Stomach (tissue), 9 donors: ENCODE measurements around the gene SPATA32. TPM values are rescaled to one million over a fixed set of nuclear protein-coding genes. Genes with fewer than 3 reads are reported as not detected.

Experiments
- DNase-seq, 2 donors: peaks; one replicate each; pipeline versions ENCODE4 v3.0.0 to v3.0.0-alpha.2; 2013 to 2019
- H3K27ac ChIP-seq, 5 donors: fragments of 200-600 bp in 4 of 5; sonication (generic) in 4 of 5; one replicate each; pipeline ENCODE4 v1.5.1; 2013 to 2019; ENCODE audit warnings: mild to moderate bottlenecking in 1 of 5, moderate library complexity in 1 of 5
- H3K27me3 ChIP-seq, 3 donors: fragments of 200-600 bp; sonication (generic); one replicate each; pipeline ENCODE4 v1.5.1; 2017 to 2019; ENCODE audit warnings: mixed run types in 1 of 3
- H3K36me3 ChIP-seq, 4 donors: fragments of 200-600 bp; sonication (generic); 1 replicate in 3 of 4; 2 replicates in 1 of 4; pipeline ENCODE4 v1.5.1; 2016 to 2019
- H3K4me1 ChIP-seq, 4 donors: fragments of 200-600 bp; sonication (generic); one replicate each; pipeline ENCODE4 v1.5.1; 2016 to 2019
- H3K4me3 ChIP-seq, 4 donors: fragments of 200-600 bp; sonication (generic) in 3 of 4; one replicate each; pipeline ENCODE4 v1.5.1; 2016 to 2019; ENCODE audit warnings: mild to moderate bottlenecking in 1 of 4
- H3K9me3 ChIP-seq, 4 donors: fragments of 200-600 bp; sonication (generic); one replicate each; pipeline ENCODE4 v1.5.1; 2016 to 2019
- EP300 ChIP-seq: sonication (generic); formaldehyde crosslinking; IDR thresholded peaks from one replicate; pipeline ENCODE4 v1.6.1; 2017; ENCODE audit warnings: antibody characterized with exemption
- POLR2A ChIP-seq, 4 donors: fragments of 450-650 bp; IDR thresholded peaks; one replicate each; pipeline ENCODE4 v1.6.1; 2016; ENCODE audit warnings: antibody characterized with exemption in 4 of 4, control low read depth in 2 of 4, mild to moderate bottlenecking in 1 of 4, moderate library complexity in 1 of 4
- POLR2AphosphoS5 ChIP-seq, 3 donors: sonication (generic); formaldehyde crosslinking; IDR thresholded peaks; one replicate each; pipeline ENCODE4 v1.6.1; 2016; ENCODE audit warnings: antibody characterized with exemption in 3 of 3
- WGBS, 5 donors: extraction: QIAGEN DNeasy Blood & Tissue Kit in 3 of 5; methylation state at CpG; one replicate each; pipeline versions ENCODE4 v1.1.5 to v1.1.7; 2013 to 2018; 5-methylcytosine and 5-hydroxymethylcytosine counted together
- intact Hi-C: fragments of 100-400 bp; cut with DNase I; formaldehyde crosslinking; loops from one replicate; pipeline ENCODE4 v1.15.1; 2023; ENCODE audit warnings: low total_unique reads
- polyA plus RNA-seq, 3 donors: library from polyadenylated mRNA; stranded (reverse); fragments of 200-250 nt; gene quantifications; one replicate each; pipeline ENCODE4 v1.2.3, GENCODE V29; 2013
- total RNA-seq, 5 donors: library from RNA; depleted of rRNA; stranded (reverse); fragments of >200 nt; gene quantifications; one replicate each; pipeline versions ENCODE4 v1.1.0 to v1.2.3, GENCODE V29; 2014 to 2016
- TF ChIP-seq, protein P1 (sequence below), 7 experiments: fragments of 450-650 bp in 4 of 7; fragments of 200-600 bp in 3 of 7; sonication (generic) in 3 of 7; IDR thresholded peaks; one replicate each; pipeline ENCODE4 v1.5.1; 2016 to 2019; ENCODE audit warnings: antibody characterized with exemption in 7 of 7, control low read depth in 2 of 7, mild to moderate bottlenecking in 1 of 7
- donor health status: healthy with polysubstance abuse.
- donor health status: Bipolar disorder and iron deficiency.
- donor health status: healthy.

Gene SPATA32
- total and polyA plus RNA-seq, 8 donors: not detected

DNA sequence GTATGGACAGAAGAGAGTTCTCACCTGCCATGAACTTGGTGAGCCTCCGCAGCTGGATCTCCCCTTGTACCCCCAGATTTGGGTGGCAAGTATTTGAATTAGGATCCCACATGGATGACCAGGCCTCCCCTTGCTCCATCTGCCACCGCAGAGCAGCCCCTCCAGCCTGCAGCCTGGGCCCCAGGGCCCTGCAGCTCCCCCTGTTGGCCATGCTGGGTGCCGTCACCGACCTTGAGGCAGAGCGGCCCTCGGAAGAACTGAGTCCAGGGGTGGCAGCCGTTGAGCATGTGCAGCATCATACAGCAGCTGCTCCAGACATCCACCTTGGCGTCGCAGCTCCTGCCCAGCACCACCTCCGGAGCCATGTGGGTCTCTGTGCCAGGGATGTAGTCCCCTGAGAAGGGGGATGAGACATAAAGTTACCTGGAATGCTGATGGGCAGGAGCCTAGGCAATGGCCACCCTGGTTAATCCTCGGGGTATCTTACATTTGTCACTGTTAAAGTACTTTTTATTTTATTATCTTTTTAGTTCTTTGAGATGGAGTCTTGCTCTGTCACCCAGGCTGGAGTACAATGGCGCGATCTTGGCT, 9.0 kb upstream of the SPATA32 start:
- H3K4me3 ChIP-seq: no peak overlapping the region
- DNase-seq: peak in 1 of 2 donors; percentile 35
- peaks cover 0 to 1% (median under 1%) of the 10 kb centered on the region in 4 donors for H3K4me1 ChIP-seq
- no peaks in the 10 kb centered on the region for H3K27me3 ChIP-seq
- H3K9me3 ChIP-seq: no peaks in the 10 kb centered on the region
- H3K27ac ChIP-seq: no peak overlapping the region
- TF ChIP-seq, protein P1, sequence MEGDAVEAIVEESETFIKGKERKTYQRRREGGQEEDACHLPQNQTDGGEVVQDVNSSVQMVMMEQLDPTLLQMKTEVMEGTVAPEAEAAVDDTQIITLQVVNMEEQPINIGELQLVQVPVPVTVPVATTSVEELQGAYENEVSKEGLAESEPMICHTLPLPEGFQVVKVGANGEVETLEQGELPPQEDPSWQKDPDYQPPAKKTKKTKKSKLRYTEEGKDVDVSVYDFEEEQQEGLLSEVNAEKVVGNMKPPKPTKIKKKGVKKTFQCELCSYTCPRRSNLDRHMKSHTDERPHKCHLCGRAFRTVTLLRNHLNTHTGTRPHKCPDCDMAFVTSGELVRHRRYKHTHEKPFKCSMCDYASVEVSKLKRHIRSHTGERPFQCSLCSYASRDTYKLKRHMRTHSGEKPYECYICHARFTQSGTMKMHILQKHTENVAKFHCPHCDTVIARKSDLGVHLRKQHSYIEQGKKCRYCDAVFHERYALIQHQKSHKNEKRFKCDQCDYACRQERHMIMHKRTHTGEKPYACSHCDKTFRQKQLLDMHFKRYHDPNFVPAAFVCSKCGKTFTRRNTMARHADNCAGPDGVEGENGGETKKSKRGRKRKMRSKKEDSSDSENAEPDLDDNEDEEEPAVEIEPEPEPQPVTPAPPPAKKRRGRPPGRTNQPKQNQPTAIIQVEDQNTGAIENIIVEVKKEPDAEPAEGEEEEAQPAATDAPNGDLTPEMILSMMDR (IDR thresholded peaks at IDR 0.05): peak in 5 of 7 experiments; percentile 12 to 47 (median 32)
- TF ChIP-seq POLR2A (IDR thresholded peaks at IDR 0.05): no peak
- WGBS, 5 donors: 74 to 83% (median 80%) methylated on average over 12 to 13 of the region's 13 CpGs
- intact Hi-C loops: no loop called here
- peaks cover 73 to 93% (median 87%) of the 10 kb centered on the region in 4 donors for H3K36me3 ChIP-seq

GRCh38 chr17:45269912-45270311, 8.0 kb upstream of the SPATA32 start:
- no peak for DNase-seq
- H3K27me3 ChIP-seq: no peaks in the 10 kb centered on the region
- H3K27ac ChIP-seq: no peak overlapping the region
- no peaks in the 10 kb centered on the region for H3K4me1 ChIP-seq
- 78 to 94% (median 89%) methylated on average over 7 of the region's 7 CpGs for WGBS, 5 donors
- TF ChIP-seq, protein P1 (IDR thresholded peaks at IDR 0.05): no peak
- TF ChIP-seq POLR2A (IDR thresholded peaks at IDR 0.05): no peak
- no peaks in the 10 kb centered on the region for H3K9me3 ChIP-seq
- no peak overlapping the region for H3K4me3 ChIP-seq
- intact Hi-C loops: no loop called here
- peaks cover 79 to 100% (median 97%) of the 10 kb centered on the region in 4 donors for H3K36me3 ChIP-seq

- no peak for DNase-seq
- Histone ChIP-seq H3K27me3 (no peaks in the 10 kb centered on the region), H3K27ac (no peak overlapping the region), H3K4me3 (no peak overlapping the region), H3K36me3 (peaks cover 78 to 96% (median 94%) of the 10 kb centered on the region in 4 donors), H3K4me1 (peaks cover 3 to 19% (median 8%) of the 10 kb centered on the region in 4 donors), H3K9me3 (no peaks in the 10 kb centered on the region)
- TF ChIP-seq EP300 (no peak), POLR2AphosphoS5 (IDR thresholded peaks at IDR 0.05) (no peak), POLR2A (IDR thresholded peaks at IDR 0.05) (no peak)
- TF ChIP-seq, protein P1 (IDR thresholded peaks at IDR 0.05): no peak
- 88 to 95% (median 94%) methylated on average over 9 to 10 of the region's 10 CpGs for WGBS, 5 donors
- intact Hi-C loops: no loop called here
These were observed 5.7 kb upstream of the SPATA32 start for GRCh38 chr17:45267436-45268055.

- 94 to 97% (median 96%) methylated on average over 7 to 13 of the region's 13 CpGs for WGBS, 5 donors
- H3K4me1 ChIP-seq: peaks cover 11 to 30% (median 18%) of the 10 kb centered on the region in 4 donors
- no peak overlapping the region for H3K4me3 ChIP-seq
- H3K36me3 ChIP-seq: peaks cover 68 to 85% (median 83%) of the 10 kb centered on the region in 4 donors
- H3K27me3 ChIP-seq: no peaks in the 10 kb centered on the region
- no peak for DNase-seq
- no peak for TF ChIP-seq EP300
- TF ChIP-seq, protein P1 (IDR thresholded peaks at IDR 0.05): no peak
- no peak for TF ChIP-seq POLR2AphosphoS5 (IDR thresholded peaks at IDR 0.05)
- TF ChIP-seq POLR2A (IDR thresholded peaks at IDR 0.05): no peak
- intact Hi-C loops: no loop called here
- H3K27ac ChIP-seq: no peak overlapping the region
- no peaks in the 10 kb centered on the region for H3K9me3 ChIP-seq
These were observed 4.6 kb upstream of the SPATA32 start for GRCh38 chr17:45266372-45266926.
